ENCODE data around the gene DOCK6.

Gene DOCK6

GRCh38 chr19:11274533-11275086 is 12.3 kb upstream of the DOCK6 start:
- no peak for DNase-seq

GRCh38 chr19:11273989-11274388 is 11.7 kb upstream of the DOCK6 start:
- no peak for DNase-seq

- no peak for DNase-seq
These were observed 11.0 kb upstream of the DOCK6 start for GRCh38 chr19:11273296-11273695.

GRCh38 chr19:11269408-11269807 is 7.1 kb upstream of the DOCK6 start:
- DNase-seq: no peak

GRCh38 chr19:11268783-11269267 is 6.5 kb upstream of the DOCK6 start:
- no peak for DNase-seq

- no peak for DNase-seq
These were observed 5.2 kb upstream of the DOCK6 start for GRCh38 chr19:11267316-11268085.

- no peak for DNase-seq
These were observed 3.5 kb upstream of the DOCK6 start for GRCh38 chr19:11265785-11266236.

GRCh38 chr19:11265177-11265784 is 3.0 kb upstream of the DOCK6 start:
- DNase-seq: no peak

GRCh38 chr19:11264452-11265176 is 2.3 kb upstream of the DOCK6 start:
- no peak for DNase-seq

- DNase-seq: no peak
These were observed 1.4 kb upstream of the DOCK6 start for GRCh38 chr19:11263726-11264125.

- DNase-seq: no peak
These were observed 823 bp downstream of the DOCK6 start for GRCh38 chr19:11261431-11261970.

- no peak for DNase-seq
These were observed 1.3 kb downstream of the DOCK6 start for GRCh38 chr19:11260996-11261395.

- no peak for DNase-seq
These were observed 4.4 kb downstream of the DOCK6 start for GRCh38 chr19:11257846-11258380.

GRCh38 chr19:11256189-11256588 is 6.1 kb downstream of the DOCK6 start:
- DNase-seq: no peak

GRCh38 chr19:11254666-11255065 is 7.7 kb downstream of the DOCK6 start:
- DNase-seq: no peak

- DNase-seq: no peak
These were observed 9.5 kb downstream of the DOCK6 start for GRCh38 chr19:11252665-11253355.

GRCh38 chr19:11251650-11252314 is 10.5 kb downstream of the DOCK6 start:
- no peak for DNase-seq

- DNase-seq: no peak
These were observed 11.1 kb downstream of the DOCK6 start for GRCh38 chr19:11251217-11251616.

- no peak for DNase-seq
These were observed 13.5 kb downstream of the DOCK6 start for GRCh38 chr19:11248852-11249251.

- DNase-seq: no peak
These were observed 14.4 kb downstream of the DOCK6 start for GRCh38 chr19:11247934-11248333.

- DNase-seq: no peak
These were observed 14.9 kb downstream of the DOCK6 start for GRCh38 chr19:11247391-11247790.

GRCh38 chr19:11246941-11247340 is 15.4 kb downstream of the DOCK6 start:
- DNase-seq: no peak
